T-cell (primary cell): ENCODE data around the gene EFNB3. TPM values are rescaled to one million over a fixed set of nuclear protein-coding genes. Genes with fewer than 3 reads are reported as not detected.

Experiments used
- ATAC-seq, 4 experiments: fragments of 200-7000 bp in 3 of 4; fragments of 150-1000 bp in 1 of 4; cut with Tn5 transposase; replicated peaks in 1 of 4; 1 replicate in 3 of 4; 2 replicates in 1 of 4; pipeline ENCODE4 v1.10.0; 2021; ENCODE audit warnings: moderate library complexity in 3 of 4, mild to moderate bottlenecking in 2 of 4, moderate number of reproducible peaks in 1 of 4
- CTCF ChIA-PET, 2 donors: fragments of 300-600 bp; sonication (Branson Sonifier 250); formaldehyde crosslinking; loops; one replicate each; lab custom pipeline; 2022; ENCODE audit warnings: antibody characterized with exemption in 2 of 2; lab: Charles Lee
- POLR2A ChIA-PET, 2 donors: fragments of 300-600 bp; sonication (Branson Sonifier 250); formaldehyde crosslinking; loops; one replicate each; lab custom pipeline; 2022; ENCODE audit warnings: antibody characterized with exemption in 2 of 2; lab: Charles Lee
- DNase-seq, 35 experiments: peaks; one replicate each; pipeline versions ENCODE4 v3.0.0 to v3.0.0-alpha.2; 2013 to 2023
- H3K27ac ChIP-seq: one replicate; pipeline ENCODE4 v1.5.1; 2013; ENCODE audit warnings: low read length
- H3K27me3 ChIP-seq, 2 experiments: replicated peaks in 1 of 2; 1 replicate in 1 of 2; 2 replicates in 1 of 2; pipeline versions ENCODE4 v1.6.1 to v1.7.0; 2013; ENCODE audit warnings: low read length in 1 of 2, mixed read lengths in 1 of 2; ENCODE audit not compliant: control insufficient read depth in 2 of 2, insufficient read depth in 2 of 2; ENCODE audit errors: extremely low read depth in 1 of 2
- H3K36me3 ChIP-seq, 2 donors: 1 replicate in 1 of 2; 2 replicates in 1 of 2; pipeline versions ENCODE4 v1.6.1 to v1.7.0; 2013; ENCODE audit warnings: low read length in 1 of 2; ENCODE audit not compliant: control insufficient read depth in 2 of 2, insufficient read depth in 1 of 2; ENCODE audit errors: extremely low read depth in 1 of 2
- H3K4me1 ChIP-seq, 2 experiments: 1 replicate in 1 of 2; 2 replicates in 1 of 2; pipeline versions ENCODE4 v1.6.1 to v1.7.0; 2013; ENCODE audit warnings: low read length in 2 of 2, mixed read lengths in 1 of 2; ENCODE audit not compliant: insufficient read depth in 2 of 2, control insufficient read depth in 1 of 2; ENCODE audit errors: extremely low read depth in 1 of 2
- H3K4me3 ChIP-seq, 2 donors: 1 replicate in 1 of 2; 2 replicates in 1 of 2; pipeline versions ENCODE4 v1.5.1 to v1.7.0; 2013; ENCODE audit warnings: mild to moderate bottlenecking in 2 of 2, low read length in 1 of 2, moderate library complexity in 1 of 2; ENCODE audit not compliant: control insufficient read depth in 1 of 2; ENCODE audit errors: extremely low read depth in 1 of 2
- H3K9me3 ChIP-seq: 2 replicates; pipeline ENCODE4 v1.7.0; 2013
- H3K27ac Mint-ChIP-seq, 2 donors: one replicate each; pipeline ENCODE4 v1.8.0; 2020 to 2021; ENCODE audit warnings: mild to moderate bottlenecking in 2 of 2, mixed read lengths in 2 of 2
- H3K27me3 Mint-ChIP-seq, 2 donors: one replicate each; pipeline ENCODE4 v1.8.0; 2021 to 2022; ENCODE audit warnings: mixed read lengths in 2 of 2
- H3K36me3 Mint-ChIP-seq: one replicate; pipeline ENCODE4 v1.8.0; 2021; ENCODE audit warnings: mixed read lengths
- H3K4me1 Mint-ChIP-seq, 3 donors: one replicate each; pipeline ENCODE4 v1.8.0; 2020 to 2022; ENCODE audit warnings: mixed read lengths in 3 of 3, mild to moderate bottlenecking in 1 of 3
- H3K4me3 Mint-ChIP-seq, 3 donors: one replicate each; pipeline ENCODE4 v1.8.0; 2020 to 2022; ENCODE audit warnings: mild to moderate bottlenecking in 3 of 3, mixed read lengths in 3 of 3, moderate library complexity in 3 of 3
- H3K9me3 Mint-ChIP-seq, 3 donors: one replicate each; pipeline ENCODE4 v1.8.0; 2020 to 2022; ENCODE audit warnings: mixed read lengths in 3 of 3
- WGBS: methylation state at CpG from one replicate; pipeline ENCODE4 v1.1.5; 2013; ENCODE audit warnings: missing lambda C conversion rate; ENCODE audit not compliant: insufficient coverage; 5-methylcytosine and 5-hydroxymethylcytosine counted together
- total RNA-seq, 35 experiments: library from RNA in 6 of 35; stranded (reverse) in 6 of 35; fragments of 120-200 nt in 1 of 35; gene quantifications; one replicate each; pipeline versions ENCODE4 v1.2.1 to v1.2.4 and lab custom pipeline; 2013 to 2026

The EFNB3 gene
- total RNA-seq, 5 donors from 2014 or later (not counting 1 experiment from before 2014, with no cell fraction given): 0.07 to 0.19 (median 0.18) TPM; not detected in 2

- no peak overlapping the region for H3K4me3 Mint-ChIP-seq
- ChIA-PET CTCF (no interaction called here), POLR2A (no interaction called here)
- no peak overlapping the region for H3K27ac Mint-ChIP-seq
- 87% methylated on average over 41 of the region's 42 CpGs for WGBS
- no peaks in the 10 kb centered on the region for H3K9me3 Mint-ChIP-seq
- DNase-seq (no peak), ATAC-seq (no peak)
- H3K36me3 Mint-ChIP-seq: no peaks in the 10 kb centered on the region
- no peak overlapping the region for H3K27ac ChIP-seq
- no peaks in the 10 kb centered on the region for H3K4me1 ChIP-seq
- no peaks in the 10 kb centered on the region for H3K9me3 ChIP-seq
- H3K4me3 ChIP-seq: no peak overlapping the region
- H3K4me1 Mint-ChIP-seq: no peaks in the 10 kb centered on the region
- no peaks in the 10 kb centered on the region for H3K36me3 ChIP-seq
- H3K27me3 ChIP-seq: peaks cover 0 to 52% of the 10 kb centered on the region in 2 experiments
- peaks cover 25 to 27% of the 10 kb centered on the region in 2 donors for H3K27me3 Mint-ChIP-seq
These were observed 35.5 kb downstream of the EFNB3 start for GRCh38 chr17:7740481-7741001.

DNA sequence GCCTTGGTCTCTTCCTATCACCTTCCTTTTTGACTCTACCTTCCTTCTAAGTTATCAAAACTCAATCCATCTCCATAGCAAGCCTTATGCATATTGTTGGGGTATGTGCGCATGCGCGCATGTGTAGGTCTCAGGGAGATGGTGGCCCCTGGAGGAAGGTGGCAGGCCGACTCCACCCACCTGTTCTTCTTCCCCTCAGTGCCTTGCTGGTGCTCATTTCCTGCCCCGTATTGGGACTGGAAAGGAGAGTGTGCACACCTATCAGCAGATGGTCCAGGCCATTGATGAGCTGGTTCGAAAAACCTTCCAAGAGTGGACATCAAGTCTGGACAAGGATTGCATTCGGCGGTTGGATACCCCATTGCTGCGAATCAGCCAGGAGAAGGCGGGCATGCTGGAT, 37.7 kb downstream of the EFNB3 start:
- Histone ChIP-seq H3K27ac (no peak overlapping the region), H3K36me3 (no peaks in the 10 kb centered on the region), H3K9me3 (no peaks in the 10 kb centered on the region), H3K4me3 (no peak overlapping the region), H3K27me3 (peaks cover 0 to 49% of the 10 kb centered on the region in 2 experiments), H3K4me1 (no peaks in the 10 kb centered on the region)
- Mint-ChIP-seq H3K27me3 (peaks cover 18 to 19% of the 10 kb centered on the region in 2 donors), H3K4me3 (no peak overlapping the region), H3K36me3 (no peaks in the 10 kb centered on the region), H3K4me1 (no peaks in the 10 kb centered on the region), H3K9me3 (no peaks in the 10 kb centered on the region), H3K27ac (no peak overlapping the region)
- ChIA-PET CTCF (interaction anchor here (0.5 to 1.9 kb wide), 8 partner anchors 12 to 1207 kb away, joined by 3 to 6 read pairs (median 4); no protein-coding TSS in a partner anchor), POLR2A (no interaction called here)
- WGBS: 85% methylated on average over 5 of the region's 10 CpGs
- DNase-seq (no peak), ATAC-seq (no peak)

DNA sequence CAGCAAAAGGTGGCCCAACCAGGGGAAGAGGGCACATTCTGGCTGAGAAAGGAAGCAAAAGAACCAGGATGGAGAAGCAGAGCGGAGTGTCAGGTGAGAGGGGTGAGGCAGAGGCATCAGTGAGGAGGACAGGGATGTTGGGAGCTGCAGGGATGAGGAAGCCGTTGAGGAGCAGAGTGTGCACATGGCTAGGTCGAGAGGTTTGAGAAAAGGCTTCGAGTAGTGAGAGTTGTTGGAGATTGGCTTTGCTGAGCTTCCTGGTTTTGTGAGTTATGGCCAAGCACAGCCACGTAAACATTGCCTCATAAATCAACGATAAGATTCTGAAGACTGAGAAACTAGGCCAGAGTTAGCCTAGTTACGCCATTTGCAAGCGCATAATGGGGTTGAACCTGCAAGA, 39.4 kb downstream of the EFNB3 start:
- no peak overlapping the region for H3K27ac Mint-ChIP-seq
- no peak overlapping the region for H3K4me3 Mint-ChIP-seq
- H3K27me3 Mint-ChIP-seq: peaks cover 17 to 19% of the 10 kb centered on the region in 2 donors
- Histone ChIP-seq H3K4me1 (no peaks in the 10 kb centered on the region), H3K27ac (no peak overlapping the region), H3K4me3 (no peak overlapping the region), H3K27me3 (peaks cover 0 to 43% of the 10 kb centered on the region in 2 experiments), H3K36me3 (no peaks in the 10 kb centered on the region), H3K9me3 (no peaks in the 10 kb centered on the region)
- H3K9me3 Mint-ChIP-seq: no peaks in the 10 kb centered on the region
- WGBS: 67% methylated on average over 8 of the region's 8 CpGs
- ATAC-seq: no peak
- CTCF ChIA-PET: interaction anchor here in 1 of 2 donors (1.0 to 1.6 kb wide), 6 partner anchors 24 to 313 kb away, joined by 3 to 6 read pairs (median 3); no protein-coding TSS in a partner anchor
- no peak for DNase-seq
- no peaks in the 10 kb centered on the region for H3K36me3 Mint-ChIP-seq
- POLR2A ChIA-PET: interaction anchor here in 1 of 2 donors (0.6 kb wide), 1 partner anchor 766 kb away, joined by 8 read pairs; no protein-coding TSS in a partner anchor
- no peaks in the 10 kb centered on the region for H3K4me1 Mint-ChIP-seq

DNA sequence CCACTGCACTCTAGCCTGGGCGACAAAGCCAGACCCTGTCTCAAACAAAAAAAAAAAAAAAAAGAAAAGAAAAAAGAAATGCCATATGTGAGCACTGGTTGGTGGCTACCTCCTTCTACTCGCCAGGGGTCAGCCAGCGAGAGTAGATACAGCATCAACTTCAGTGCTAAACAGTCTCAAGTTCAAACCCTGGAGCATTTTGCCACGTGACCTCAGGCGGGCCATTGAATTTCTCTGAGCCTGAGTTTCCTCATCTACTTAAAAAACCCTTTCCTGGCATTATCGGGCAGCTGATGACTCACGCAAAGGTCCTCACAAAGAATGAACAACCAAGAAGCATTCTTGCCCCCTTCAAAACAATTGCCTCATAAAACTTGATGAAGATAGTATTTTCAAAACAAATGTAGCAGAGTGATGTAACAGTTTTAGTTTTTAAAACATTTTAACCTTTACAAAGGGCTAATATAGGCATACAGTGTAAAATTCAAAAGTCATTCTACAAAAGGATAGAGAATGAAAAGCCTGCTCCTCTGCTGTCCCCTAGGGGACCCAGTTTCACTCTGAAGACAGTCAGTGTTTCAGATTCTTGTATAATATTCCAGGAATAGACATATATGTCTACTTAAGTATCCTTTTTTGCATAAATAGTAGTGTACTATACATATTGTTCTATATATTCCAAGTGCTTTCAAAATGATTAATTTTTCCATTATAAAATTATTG, 40.9 kb downstream of the EFNB3 start:
- ChIA-PET POLR2A (no interaction called here), CTCF (interaction anchor here in 1 of 2 donors (0.6 to 1.0 kb wide), 3 partner anchors 62 to 296 kb away, joined by 4 to 5 read pairs (median 4); no protein-coding TSS in a partner anchor)
- H3K4me3 Mint-ChIP-seq: no peak overlapping the region
- Histone ChIP-seq H3K4me1 (no peaks in the 10 kb centered on the region), H3K27me3 (peaks cover 0 to 32% of the 10 kb centered on the region in 2 experiments), H3K36me3 (no peaks in the 10 kb centered on the region), H3K9me3 (no peaks in the 10 kb centered on the region), H3K27ac (no peak overlapping the region), H3K4me3 (no peak overlapping the region)
- H3K4me1 Mint-ChIP-seq: no peaks in the 10 kb centered on the region
- H3K36me3 Mint-ChIP-seq: no peaks in the 10 kb centered on the region
- no peaks in the 10 kb centered on the region for H3K9me3 Mint-ChIP-seq
- H3K27ac Mint-ChIP-seq: no peak overlapping the region
- ATAC-seq: no peak
- H3K27me3 Mint-ChIP-seq: peaks cover 9 to 13% of the 10 kb centered on the region in 2 donors
- 75% methylated on average over 2 of the region's 7 CpGs for WGBS
- no peak for DNase-seq

DNA sequence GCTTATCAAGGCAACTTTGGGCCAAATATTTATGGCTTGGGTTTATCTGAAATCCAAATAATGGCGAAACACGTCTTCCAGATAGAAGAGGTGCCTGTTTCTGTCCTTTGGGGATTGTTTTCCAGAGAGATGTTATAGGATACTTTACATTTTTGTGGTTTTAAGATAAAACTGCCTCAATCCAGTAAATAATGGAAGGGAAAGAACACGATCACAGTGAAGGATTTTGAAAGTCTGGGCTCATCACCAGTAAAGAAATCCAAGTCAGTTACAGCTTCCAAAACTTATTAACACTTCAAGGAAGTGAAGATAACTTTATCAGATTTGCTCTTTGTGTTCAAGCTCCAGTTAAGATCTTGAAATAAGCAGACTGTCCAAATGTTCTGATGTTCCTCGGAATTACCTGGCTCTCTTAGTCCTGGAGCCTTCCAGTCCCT, 42.7 kb downstream of the EFNB3 start:
- Histone ChIP-seq H3K36me3 (no peaks in the 10 kb centered on the region), H3K27ac (no peak overlapping the region), H3K9me3 (no peaks in the 10 kb centered on the region), H3K4me1 (no peaks in the 10 kb centered on the region), H3K4me3 (no peak overlapping the region), H3K27me3 (peaks cover 0 to 28% of the 10 kb centered on the region in 2 experiments)
- 86% methylated on average over 1 of the region's 4 CpGs for WGBS
- no peaks in the 10 kb centered on the region for H3K36me3 Mint-ChIP-seq
- ChIA-PET CTCF (interaction anchor here in 1 of 2 donors (0.6 to 1.5 kb wide), 2 partner anchors 224 to 310 kb away, joined by 3 to 6 read pairs; no protein-coding TSS in a partner anchor), POLR2A (no interaction called here)
- H3K27ac Mint-ChIP-seq: no peak overlapping the region
- no peaks in the 10 kb centered on the region for H3K4me1 Mint-ChIP-seq
- no peak for DNase-seq
- ATAC-seq: no peak
- H3K4me3 Mint-ChIP-seq: no peak overlapping the region
- H3K9me3 Mint-ChIP-seq: no peaks in the 10 kb centered on the region
- peaks cover 1 to 10% of the 10 kb centered on the region in 2 donors for H3K27me3 Mint-ChIP-seq

DNA sequence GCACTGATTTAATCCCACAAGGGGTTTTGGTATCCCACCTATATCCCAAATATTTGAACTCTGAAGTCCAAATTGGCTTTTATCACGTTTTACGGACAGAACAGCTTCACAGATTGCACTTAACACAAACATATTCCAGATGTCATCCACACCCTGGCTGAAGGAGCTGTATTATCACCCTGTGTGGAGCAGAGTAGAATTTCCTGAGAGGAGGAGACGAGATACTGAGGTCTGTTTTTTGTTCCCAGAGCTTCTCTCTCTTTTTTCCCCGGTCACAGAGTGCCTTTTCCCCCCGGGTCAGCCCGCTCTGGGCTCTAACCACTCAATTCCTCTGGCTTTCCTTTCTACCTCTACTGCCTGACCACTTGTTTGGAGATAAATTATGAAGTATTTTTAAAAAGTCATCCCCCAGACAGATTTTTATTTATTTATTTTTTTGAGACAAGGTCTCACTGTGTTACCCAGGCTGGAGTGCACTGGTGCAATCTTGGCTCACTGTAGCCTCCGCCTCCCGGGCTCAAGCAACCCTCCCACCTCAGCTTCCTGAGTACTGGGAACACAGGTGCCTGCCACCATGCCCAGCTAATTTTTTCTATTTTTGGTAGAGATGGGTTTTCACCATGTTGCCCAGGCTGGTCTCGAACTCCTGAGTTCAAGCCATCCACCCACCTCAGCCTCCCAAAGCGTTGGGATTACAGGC, 43.2 kb downstream of the EFNB3 start:
- no peaks in the 10 kb centered on the region for H3K9me3 ChIP-seq
- no peak overlapping the region for H3K27ac Mint-ChIP-seq
- no peaks in the 10 kb centered on the region for H3K36me3 ChIP-seq
- H3K36me3 Mint-ChIP-seq: no peaks in the 10 kb centered on the region
- DNase-seq: no peak
- no peak overlapping the region for H3K4me3 Mint-ChIP-seq
- no peak overlapping the region for H3K4me3 ChIP-seq
- no peak overlapping the region for H3K27ac ChIP-seq
- H3K4me1 ChIP-seq: no peaks in the 10 kb centered on the region
- H3K9me3 Mint-ChIP-seq: no peaks in the 10 kb centered on the region
- no CpG with 5 or more reads among the region's 10 CpGs for WGBS
- no peaks in the 10 kb centered on the region for H3K4me1 Mint-ChIP-seq
- CTCF ChIA-PET: interaction anchor here in 1 of 2 donors (0.6 to 1.5 kb wide), 2 partner anchors 225 to 310 kb away, joined by 3 to 6 read pairs; no protein-coding TSS in a partner anchor
- POLR2A ChIA-PET: no interaction called here
- no peak for ATAC-seq
- H3K27me3 ChIP-seq: peaks cover 0 to 22% of the 10 kb centered on the region in 2 experiments
- peaks cover 0 to 8% of the 10 kb centered on the region in 2 donors for H3K27me3 Mint-ChIP-seq
